Ammon's horn (tissue), 1 donor: ENCODE data around the gene SDCCAG8.
A peak's percentile ranks its signal among the peaks of the same experiment; 100 is the strongest.

Experiments used
- DNase-seq: peaks from one replicate; pipeline ENCODE4 v3.0.0-alpha.2; 2016; ENCODE audit warnings: low spot score

The SDCCAG8 gene

DNA sequence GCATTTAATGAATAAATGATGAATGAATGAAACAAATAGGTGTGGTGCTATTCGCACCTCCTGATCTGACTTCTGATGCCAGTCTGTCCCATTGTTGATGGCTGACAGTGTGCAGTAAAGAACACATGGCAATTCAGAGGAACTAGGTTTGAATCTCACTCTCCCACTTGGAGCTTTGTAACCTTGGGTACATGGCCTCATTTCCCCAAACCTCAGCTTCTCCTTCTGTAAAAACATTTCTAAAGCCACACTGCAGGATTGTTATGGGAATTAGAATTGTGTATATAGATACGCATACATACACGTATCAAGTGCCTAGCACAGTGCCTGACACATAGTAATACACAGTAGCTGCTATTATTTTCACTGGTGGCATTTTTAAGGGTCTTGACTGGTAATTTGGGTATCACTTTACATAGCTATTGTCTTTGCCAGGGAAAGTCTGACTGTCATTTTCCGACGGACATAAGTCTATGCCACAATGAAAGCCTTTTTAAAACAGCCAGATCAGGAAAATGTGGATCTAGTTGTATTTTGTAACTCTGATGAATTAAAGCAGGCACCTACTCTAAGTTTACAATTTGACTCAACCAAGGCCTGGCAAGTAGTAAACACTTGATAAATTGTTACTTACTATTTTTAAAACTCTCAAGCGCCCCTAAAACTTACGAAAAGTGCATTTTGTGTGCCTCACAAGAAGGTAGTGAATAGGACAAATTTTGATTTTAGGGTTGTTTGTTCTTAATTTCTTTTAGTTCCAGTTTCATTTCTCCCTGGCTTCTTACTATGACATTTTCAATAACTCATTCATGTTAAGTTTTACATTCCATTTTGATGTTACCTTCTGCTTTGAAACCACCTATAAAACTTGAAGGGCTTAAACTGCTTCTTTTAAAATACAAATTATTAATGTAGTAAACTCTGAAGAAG, 164.4 kb downstream of the SDCCAG8 start:
- DNase-seq, result no peak

DNA sequence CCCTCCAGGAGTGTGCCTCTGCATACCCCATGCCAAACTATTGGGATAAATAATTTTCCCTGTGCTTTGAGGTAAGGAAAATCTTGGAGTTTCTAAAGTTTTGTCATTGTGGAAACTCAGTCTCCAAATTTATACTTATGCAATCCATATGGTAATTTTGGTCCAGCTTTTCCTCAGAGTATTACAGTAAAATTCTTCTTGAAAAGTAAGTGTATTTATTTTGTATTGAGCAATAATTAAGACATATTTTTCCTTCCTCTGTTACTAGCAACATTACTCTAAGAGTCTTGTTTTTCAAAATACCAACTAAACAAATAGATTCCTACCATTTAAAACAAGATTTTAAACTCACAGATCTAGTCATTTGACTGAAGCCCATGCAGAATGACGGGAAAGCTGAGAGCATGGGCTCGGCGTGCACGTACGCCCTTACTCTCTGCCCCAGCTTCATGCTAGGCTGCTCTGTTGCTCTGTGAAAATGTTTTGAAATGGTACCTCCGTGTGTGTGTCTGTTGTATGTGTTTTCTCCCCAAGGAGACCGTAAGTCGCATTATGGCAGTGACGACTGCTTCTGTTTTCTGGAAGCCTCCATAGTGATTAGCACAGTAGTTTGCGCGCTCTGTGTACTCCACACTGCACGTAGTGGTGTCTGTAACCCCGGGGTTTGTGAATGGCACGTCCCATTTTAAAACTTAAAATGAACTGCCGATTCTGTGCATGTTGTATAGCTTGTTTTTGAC, 165.3 kb downstream of the SDCCAG8 start:
- peak; percentile 56 for DNase-seq

DNA sequence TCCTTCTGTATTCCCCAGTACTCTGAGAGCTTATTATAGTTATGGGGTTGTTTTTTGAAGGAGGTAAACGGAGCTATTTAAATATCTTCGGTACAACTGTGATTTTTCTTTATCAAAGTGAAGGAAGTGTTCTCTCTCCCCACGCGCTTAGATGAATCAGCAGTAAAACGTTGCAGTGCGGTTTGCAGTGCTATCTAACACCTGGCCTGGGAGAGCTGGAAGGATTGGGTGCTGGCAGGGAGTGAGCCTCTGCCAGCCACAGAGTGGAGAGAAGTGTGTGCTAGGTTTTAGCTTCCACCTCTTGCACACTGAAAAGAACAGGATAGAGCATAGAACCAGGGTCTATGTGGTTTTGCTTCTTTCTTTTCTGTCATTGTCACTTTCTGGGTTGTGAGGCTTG, 165.9 kb downstream of the SDCCAG8 start:
- peak; percentile 75 for DNase-seq

DNA sequence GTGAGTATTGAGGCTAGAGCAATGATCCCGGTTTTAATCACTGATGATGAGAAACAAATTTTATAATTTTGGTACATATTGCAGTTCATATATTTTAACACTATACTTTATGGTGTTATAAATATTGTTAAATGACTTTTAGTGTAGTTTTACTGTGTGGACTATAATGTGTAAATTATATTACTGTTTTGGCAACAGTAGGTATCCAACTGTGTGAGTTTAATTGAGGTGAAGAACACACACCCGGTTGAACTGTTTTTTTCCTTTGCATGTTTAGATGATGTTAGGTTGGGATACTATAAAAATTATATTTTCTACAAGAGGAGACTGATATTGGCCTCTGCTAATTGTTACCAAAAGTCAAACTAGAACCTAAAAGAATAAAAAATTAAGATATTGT, 166.5 kb downstream of the SDCCAG8 start:
- no peak for DNase-seq

DNA sequence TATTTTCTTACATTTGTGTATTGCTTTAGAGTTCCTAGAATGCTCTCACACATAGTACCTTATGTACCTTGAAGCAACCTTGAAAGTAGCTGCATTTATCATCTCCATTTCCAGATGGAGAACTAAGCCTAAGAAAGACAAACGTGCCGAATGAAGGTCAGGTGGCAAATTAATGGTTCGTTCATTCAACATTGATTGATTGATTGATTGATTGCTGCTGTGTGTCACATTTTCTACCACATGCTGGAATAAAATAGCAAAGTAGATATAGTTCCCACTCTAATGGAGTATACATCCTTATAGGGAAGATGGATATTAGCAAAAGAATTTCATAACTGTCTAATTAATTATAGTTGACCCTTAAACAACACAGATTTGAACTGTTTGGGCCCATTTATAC, 172.2 kb downstream of the SDCCAG8 start:
- DNase-seq, result no peak

DNA sequence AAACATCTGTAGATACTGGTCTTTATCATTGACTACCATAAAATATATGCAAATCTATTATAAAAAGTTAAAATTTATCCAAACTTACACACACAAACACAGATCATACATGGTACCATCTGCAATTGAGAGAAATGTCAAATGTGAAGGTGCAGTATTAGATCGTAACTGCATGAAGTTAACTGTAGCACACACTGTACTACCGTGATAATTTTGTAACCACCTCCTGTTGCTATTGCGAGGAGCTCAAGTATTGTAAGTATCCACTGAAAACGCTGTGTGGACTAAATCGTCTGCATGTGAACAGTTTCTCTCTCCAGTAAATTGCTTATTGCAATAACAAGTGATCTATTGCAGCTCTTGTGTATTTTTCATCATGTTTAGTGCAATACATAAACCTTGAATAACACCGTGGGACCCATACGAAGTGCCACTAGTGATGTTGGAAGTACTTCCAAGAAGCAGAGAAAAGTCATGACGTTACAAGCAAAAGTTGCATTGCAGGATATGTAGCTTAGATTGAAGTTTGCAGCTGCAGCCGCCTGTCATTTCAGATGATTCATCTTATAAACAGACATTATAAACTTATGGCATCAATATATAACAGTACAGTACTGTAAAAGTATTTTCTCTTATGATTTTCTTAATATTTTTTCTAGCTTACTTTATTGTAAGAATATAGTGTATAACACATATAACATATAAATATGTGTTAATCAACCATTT, 172.9 kb downstream of the SDCCAG8 start:
- no peak for DNase-seq

DNA sequence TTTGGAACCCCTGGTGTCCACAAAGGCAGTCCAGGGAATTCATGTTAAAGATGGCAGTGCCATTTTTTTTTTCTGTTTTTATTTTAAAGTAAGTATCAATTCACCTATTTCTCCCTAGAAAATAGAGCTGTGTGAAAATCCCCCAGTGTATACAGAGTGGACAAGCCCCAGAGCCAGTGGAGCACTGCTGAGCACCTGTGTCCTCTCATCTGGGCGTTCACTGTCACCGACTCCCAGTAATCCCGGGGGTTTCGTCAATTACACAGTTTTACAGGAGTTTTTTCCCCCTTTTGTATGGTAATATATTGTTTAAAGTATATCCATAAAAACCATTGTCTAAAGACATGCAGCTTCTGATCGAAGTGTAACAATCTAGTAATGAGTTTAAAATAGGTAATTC, 175.8 kb downstream of the SDCCAG8 start:
- DNase-seq, result no peak

DNA sequence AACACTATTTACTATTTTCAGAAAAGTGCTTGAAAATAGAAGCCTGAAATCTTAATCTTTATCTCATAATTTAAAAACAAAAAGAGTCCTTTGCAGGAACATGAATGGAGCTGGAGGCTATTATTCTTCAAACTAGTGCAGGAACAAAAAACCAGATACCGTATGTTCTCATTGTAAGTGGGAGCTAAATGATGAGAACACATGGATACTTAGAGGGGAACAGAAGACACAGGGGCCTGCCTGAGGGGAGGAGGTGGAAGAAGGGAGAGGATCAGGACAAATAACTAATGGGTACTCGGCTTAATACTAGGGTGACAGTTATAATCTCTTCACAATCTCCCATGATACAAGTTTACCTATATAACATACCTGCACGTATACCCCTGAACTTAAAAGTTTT, 176.3 kb downstream of the SDCCAG8 start:
- DNase-seq, result no peak

DNA sequence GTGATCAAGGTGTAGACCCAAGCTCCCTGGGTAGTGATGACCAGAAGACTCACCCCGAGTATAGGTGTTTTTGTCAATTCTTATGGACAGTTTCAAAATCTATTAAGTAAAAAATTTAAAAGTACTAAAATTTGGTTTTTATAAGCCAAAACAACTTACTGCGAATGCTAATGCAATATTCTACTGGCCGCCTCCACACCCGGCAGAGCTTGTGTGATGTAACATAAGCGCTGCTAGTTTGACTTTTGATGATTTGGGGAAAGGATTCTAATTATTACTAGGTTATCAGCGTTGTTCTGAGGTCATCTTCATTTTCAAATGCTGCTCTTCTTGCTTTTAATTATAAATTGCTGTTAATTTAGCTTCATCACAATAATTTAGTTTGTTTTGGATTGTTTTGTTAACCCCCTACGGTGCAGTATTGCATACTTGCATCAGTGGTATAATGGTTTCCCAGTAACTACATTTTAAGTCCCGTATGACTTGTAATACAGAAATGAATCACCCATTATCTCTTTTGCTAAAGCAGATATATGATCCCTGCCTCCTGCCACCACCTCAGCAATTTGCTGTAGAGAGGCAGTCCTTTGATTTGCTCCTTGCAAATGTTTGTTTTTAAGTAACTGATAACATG, 178.0 kb downstream of the SDCCAG8 start:
- no peak for DNase-seq

DNA sequence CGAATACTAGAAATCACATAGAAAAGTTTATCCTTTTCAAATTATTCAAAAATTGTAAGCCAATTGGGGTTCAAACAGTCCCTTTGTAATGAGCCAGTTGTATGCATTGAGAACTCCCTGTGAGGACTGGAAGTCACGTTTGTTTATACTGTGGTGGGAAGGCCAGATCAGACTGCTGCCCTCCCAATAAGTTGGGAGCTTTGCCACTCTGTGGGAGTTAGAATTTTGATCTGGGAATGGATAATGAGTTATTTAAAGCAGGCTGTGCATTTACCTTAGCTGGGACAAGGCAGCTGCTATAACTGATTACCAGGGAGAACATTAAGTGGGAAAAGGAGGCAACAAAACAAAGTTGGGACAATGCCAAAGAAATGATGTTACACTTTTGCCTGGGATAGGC, 178.8 kb downstream of the SDCCAG8 start:
- DNase-seq, result no peak

DNA sequence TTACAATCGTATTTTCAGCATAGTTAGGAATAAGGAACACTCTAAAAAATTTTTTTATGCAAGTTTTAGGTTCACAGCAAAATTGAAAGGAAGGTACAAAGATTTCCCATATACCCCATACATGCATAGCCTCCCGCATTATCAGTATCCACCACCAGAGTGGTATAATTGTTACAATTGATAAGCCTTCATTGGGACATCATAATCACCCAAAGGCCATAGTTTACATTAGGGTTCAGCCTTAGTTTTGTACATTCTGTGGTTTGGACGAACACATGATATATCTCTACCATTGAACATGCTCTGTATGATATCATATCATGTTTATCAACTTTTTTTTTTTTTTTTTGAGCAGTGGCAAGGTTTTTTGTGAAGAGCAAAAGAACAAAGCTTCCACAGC, 180.0 kb downstream of the SDCCAG8 start:
- no peak for DNase-seq

DNA sequence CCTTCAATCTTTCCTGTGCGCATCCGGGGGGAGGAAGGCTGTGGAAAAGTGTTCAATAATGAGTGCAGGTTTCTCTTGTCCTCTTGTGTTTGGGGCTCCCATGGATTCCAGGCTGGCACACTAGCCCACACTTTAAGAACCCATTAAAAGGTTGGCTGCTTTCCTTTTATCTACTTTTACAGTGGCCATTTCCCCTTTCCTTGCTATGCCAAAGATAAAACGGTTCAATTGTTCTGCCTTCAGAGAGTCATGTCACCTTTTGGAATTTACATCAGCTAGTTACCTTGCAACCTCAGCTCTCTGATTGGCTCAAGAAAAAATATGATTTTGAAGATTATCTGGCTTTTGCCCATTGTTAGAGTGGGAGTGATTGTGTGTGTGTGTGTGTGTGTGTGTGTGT, 182.3 kb downstream of the SDCCAG8 start:
- no peak for DNase-seq

DNA sequence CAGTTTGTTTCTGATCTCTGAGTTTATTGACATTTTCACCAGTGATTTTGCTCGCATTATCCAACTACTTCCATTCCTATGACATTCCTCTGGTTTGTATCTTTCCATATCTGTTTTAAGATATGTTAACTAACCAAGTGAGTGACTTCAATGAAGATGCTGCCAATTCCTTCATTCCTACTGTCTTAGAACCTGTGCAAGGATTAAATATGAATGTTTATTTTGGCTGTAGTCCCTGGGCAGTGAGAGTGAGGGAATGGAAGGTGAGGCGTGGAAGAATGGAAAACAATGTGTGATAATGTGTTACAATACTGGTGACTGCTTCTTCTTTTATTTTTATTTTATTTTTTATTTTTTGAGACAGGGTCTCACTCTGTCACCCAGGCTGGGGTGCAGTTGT, 183.0 kb downstream of the SDCCAG8 start:
- DNase-seq, result no peak

DNA sequence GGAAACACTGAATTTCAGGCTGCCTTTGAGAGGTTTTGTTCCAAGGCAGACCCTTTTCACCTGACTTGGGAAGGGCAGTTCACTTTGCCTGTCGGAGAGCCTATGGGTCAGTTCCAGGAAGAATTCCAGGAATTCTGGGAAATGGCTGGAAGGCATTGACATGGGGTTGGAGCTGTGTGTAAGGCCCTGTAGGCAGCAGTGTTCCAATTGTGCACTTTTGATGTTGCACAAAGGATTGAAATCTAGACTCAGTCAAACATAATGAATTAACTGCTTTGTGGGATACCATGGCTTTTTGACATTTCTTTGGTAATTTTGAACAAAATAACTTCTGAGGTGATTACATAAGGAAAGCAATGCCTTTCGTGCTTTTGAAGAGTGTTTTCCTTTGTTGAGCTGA, 184.6 kb downstream of the SDCCAG8 start:
- DNase-seq, result no peak

DNA sequence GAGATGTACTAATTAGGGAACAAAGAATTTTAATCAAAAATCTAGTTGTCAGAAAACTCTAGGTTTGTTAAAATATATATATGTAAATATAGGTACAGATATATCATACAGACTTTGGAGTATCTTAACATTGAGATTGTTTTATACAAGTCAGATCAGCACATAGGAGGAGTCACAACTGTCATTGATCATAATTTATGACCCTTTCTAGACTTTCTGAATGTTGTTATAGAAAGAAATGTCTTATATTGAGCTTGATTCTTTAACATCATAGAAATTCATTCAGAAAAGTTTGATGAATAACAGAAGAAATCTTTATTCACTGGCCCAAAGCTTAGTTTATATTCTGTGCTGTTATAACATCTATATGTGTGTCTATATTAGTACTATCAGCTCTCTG, 185.8 kb downstream of the SDCCAG8 start:
- no peak for DNase-seq

DNA sequence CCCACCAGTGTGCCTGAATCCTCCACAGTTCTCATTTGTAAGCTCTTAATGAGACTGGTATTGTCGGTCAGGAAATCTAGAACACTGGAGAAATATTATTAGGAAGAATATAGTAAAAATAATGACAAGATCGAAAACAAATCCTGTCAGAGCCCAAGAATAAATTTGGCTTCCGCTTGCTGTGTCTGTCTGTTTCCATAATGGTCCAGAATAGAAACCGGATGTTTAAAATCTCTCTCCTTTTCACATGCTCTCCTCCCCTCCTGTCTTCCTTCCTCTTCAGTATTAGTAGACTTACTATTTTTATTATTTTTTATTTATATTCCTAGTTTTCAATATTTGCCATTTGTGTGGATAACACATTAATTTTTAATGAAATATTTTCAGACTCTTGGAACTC, 187.7 kb downstream of the SDCCAG8 start:
- DNase-seq, result no peak

DNA sequence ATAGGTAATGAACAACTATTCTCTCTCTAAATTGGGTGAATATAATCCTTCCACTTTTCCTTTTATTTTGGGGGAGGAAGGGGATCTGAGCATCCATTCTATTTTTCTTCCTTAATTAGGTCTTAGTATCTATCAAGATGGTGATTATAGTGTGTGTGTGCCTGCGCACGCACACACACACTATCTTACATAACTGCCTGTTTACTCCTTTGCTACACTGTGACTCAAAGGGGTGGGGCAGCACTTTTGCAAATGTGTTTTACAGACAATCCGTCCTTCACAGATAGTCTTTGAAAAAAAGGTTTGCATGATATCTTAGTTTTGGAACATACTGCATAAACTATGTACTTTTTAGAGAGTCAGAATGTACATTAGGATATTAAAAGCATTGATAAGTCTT, 191.5 kb downstream of the SDCCAG8 start:
- DNase-seq, result no peak

DNA sequence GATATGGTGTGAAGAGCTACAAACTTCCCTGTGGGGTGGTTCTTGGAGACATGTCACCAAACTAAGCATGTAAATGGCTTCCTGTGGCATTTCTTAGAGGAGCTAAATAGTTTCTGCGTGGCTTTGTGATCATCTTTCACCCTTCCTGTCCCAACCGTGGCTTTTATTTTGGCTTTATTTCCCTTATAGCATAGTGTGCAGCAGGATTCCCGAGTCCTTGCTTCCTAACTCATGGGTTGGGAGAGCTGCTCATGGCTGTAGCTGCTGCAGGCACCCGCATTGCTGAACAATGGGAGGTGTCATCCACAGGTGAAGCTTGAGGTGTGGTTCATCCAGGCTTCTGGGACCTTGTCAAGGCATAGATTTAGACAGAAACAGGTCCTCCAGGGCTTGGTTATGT, 192.0 kb downstream of the SDCCAG8 start:
- DNase-seq, result no peak

DNA sequence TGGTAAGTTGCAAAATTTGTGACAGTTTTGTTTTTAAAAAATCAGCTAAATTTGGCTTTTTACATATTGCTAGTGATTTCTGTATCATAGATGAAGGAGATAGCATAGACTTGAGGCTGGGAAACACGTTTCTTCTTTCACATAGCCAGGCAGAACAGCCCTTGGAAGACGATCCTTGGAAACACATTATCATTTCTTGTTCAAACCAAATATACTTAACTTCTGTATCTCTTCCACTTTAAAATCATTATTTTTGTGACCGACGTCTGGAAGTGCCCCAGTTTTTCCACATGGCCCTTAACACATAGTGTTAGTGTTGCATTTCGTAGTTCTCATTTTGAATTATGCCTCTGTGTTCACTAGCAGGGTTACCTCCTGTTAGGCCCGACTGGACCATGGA, 193.5 kb downstream of the SDCCAG8 start:
- DNase-seq, result no peak

DNA sequence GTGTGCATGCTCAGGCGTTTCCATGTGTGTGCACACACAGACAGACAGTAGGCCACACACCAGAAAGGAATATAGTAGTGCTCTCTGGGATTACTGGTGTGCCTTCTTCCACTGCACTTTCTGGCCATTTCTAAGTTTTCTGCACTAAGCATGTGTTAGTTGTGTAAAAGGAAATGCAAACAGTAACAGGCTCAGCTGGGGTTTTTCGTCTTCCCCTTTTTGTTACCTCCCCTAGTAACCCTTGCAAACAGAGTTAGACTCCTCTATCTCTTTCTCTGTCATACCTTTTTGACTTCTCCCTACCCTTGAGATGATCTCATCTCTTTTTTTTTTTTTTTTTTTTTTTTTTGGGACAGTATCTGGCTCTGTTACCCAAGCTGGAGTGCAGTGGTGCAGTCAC, 196.3 kb downstream of the SDCCAG8 start:
- no peak for DNase-seq

DNA sequence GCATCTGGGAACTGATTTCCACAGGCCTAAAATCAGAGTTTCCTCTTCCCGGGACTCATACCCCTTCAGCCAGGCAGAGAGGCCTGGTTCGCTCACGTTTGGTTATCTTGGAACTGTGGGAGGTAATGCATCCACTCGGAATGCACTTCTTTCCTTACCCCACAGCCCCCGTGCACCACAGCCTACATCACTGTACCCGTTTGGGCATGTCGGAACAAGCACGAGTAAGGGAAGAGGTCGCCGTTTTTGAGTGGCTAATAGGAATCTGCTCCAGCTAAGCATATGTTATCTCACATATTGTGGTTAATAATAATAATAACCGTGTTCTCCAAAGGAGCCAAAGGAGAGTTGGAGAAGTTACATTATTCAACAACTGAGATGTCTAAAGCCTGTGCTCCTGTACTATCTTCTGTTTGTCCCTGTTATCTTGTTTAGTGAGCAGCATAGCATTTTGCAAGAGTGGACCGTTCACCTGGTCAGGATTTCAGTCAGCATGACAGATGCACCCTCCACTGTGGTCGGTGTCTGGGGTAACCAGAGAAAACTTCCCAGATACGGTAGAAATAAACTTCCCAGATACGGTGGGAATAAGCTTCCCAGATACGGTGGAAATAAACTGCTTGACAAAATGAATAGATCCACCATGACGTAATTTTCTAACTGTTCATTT, 198.6 kb downstream of the SDCCAG8 start:
- no peak for DNase-seq
